ENCODE measurements around the gene RAP1B. TPM values are rescaled to one million over a fixed set of nuclear protein-coding genes. Genes with fewer than 3 reads are reported as not detected.

RAP1B gene
- total and polyA plus RNA-seq, 2 of the 4 experiments (the other 2 are of a cell fraction), result 159 to 200 TPM

DNA sequence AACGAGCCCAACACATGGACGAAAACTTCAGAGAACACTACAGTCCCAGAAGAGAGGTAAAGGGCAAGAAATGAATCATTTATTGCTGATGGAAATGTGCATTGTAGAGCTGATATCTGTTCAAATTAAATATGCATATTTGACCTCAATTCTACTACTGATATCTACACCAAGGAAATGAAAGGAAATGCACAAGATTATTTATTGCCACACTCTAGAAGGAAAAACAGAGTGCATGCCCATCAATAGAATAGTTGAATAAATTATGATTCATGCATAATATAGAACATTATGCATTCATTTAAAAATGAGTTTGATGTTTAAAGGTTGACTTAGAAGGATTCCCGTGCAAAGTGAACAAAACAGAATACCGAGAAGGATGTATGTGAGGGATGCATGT is 60.5 kb downstream of the RAP1B start:
- no peak overlapping the region for H3K27ac ChIP-seq (ENCODE audit: insufficient read depth, low read length)
- H3K18ac ChIP-seq (ENCODE audit: low read depth, low read length), result no peak overlapping the region
- no peak overlapping the region for H3K4me2 ChIP-seq (ENCODE audit: low read depth, low read length)
- no peak overlapping the region for H3K4me3 ChIP-seq (ENCODE audit: insufficient read depth, low read depth, low read length)
- no peaks in the 10 kb centered on the region for H3K79me1 ChIP-seq (ENCODE audit: low read depth in 1 of 2, low read length in 2 of 2)
- H3K56ac ChIP-seq (ENCODE audit: extremely low read depth, insufficient read depth, low read length), result no peak overlapping the region
- no peak overlapping the region for H4K91ac ChIP-seq (ENCODE audit: insufficient read depth, low read depth, low read length)
- H3K23ac ChIP-seq (ENCODE audit: low read depth, low read length), result no peak overlapping the region
- no TSS peak for BruUV-seq (replicated peaks)
- TF ChIP-seq, protein P1, sequence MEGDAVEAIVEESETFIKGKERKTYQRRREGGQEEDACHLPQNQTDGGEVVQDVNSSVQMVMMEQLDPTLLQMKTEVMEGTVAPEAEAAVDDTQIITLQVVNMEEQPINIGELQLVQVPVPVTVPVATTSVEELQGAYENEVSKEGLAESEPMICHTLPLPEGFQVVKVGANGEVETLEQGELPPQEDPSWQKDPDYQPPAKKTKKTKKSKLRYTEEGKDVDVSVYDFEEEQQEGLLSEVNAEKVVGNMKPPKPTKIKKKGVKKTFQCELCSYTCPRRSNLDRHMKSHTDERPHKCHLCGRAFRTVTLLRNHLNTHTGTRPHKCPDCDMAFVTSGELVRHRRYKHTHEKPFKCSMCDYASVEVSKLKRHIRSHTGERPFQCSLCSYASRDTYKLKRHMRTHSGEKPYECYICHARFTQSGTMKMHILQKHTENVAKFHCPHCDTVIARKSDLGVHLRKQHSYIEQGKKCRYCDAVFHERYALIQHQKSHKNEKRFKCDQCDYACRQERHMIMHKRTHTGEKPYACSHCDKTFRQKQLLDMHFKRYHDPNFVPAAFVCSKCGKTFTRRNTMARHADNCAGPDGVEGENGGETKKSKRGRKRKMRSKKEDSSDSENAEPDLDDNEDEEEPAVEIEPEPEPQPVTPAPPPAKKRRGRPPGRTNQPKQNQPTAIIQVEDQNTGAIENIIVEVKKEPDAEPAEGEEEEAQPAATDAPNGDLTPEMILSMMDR (conservative IDR thresholded peaks at IDR 0.05; ENCODE audit: low read depth, low read length), result no peak
- TF ChIP-seq CEBPB (IDR thresholded peaks at IDR 0.05; ENCODE audit: low read depth, low read length), result no peak
- no peak for TF ChIP-seq POLR2A (IDR thresholded peaks at IDR 0.05; ENCODE audit: low read depth, low read length)
- no peak for TF ChIP-seq USF2 (IDR thresholded peaks at IDR 0.05; ENCODE audit: low read depth, low read length)
- TF ChIP-seq CHD1 (IDR thresholded peaks at IDR 0.05; ENCODE audit: low read depth, low read length), result no peak
- TF ChIP-seq SMC3 (IDR thresholded peaks at IDR 0.05; ENCODE audit: low read depth, low read length), result no peak
- no peak for TF ChIP-seq FOS (IDR thresholded peaks at IDR 0.05; ENCODE audit: low read depth, low read length)
- no peak for TF ChIP-seq RAD21 (IDR thresholded peaks at IDR 0.05; ENCODE audit: low read length)
- TF ChIP-seq ELK1 (IDR thresholded peaks at IDR 0.05; ENCODE audit: borderline replicate concordance, low read depth, low read length), result no peak
- TF ChIP-seq BHLHE40 (IDR thresholded peaks at IDR 0.05; ENCODE audit: low read depth, low read length), result no peak
- TF ChIP-seq MAFK (IDR thresholded peaks at IDR 0.05; ENCODE audit: low read depth, low read length), result no peak
- TF ChIP-seq RFX5 (IDR thresholded peaks at IDR 0.05; ENCODE audit: low read depth, low read length), result no peak
- no peak for TF ChIP-seq MAZ (IDR thresholded peaks at IDR 0.05; ENCODE audit: borderline replicate concordance, low read depth, low read length)
- no peak for TF ChIP-seq RCOR1 (IDR thresholded peaks at IDR 0.05; ENCODE audit: insufficient replicate concordance, low read length)
- no peak for TF ChIP-seq MXI1 (IDR thresholded peaks at IDR 0.05; ENCODE audit: borderline replicate concordance, low read depth, low read length)
- TF ChIP-seq NFE2L2 (IDR thresholded peaks at IDR 0.05; ENCODE audit: low read depth, low read length), result no peak
- no peak for ATAC-seq (ENCODE audit: low read depth)
- ChIA-PET CTCF (no interaction called here), POLR2A (ENCODE audit: unreplicated experiment) (no interaction called here)
- dilution Hi-C loops (cut with HindIII; ENCODE audit: low sequenced_read_pairs, unreplicated experiment) (no loop called here), intact Hi-C loops (cut with micrococcal nuclease) (no loop called here), in situ Hi-C loops (cut with MboI; ENCODE audit: low sequenced_read_pairs) (no loop called here)
- H3K9me1 ChIP-seq (ENCODE audit: insufficient read depth, low read length), result peaks cover 3% of the 10 kb centered on the region; the same call in 1 of the 2 replicates
- no peak overlapping the region for H4K5ac ChIP-seq (ENCODE audit: low read depth, low read length)
- H4K20me1 ChIP-seq (ENCODE audit: insufficient read depth, low read length), result no peaks in the 10 kb centered on the region
- H3K14ac ChIP-seq (replicated peaks; ENCODE audit: low read depth, low read length), result no peak overlapping the region
- H2AK5ac ChIP-seq (ENCODE audit: low read depth, low read length), result no peak overlapping the region
- no peaks in the 10 kb centered on the region for H3K36me3 ChIP-seq (ENCODE audit: control insufficient read depth, insufficient read depth, low read length)
- H3K4ac ChIP-seq (ENCODE audit: low read depth, low read length), result no peak overlapping the region
- H2BK120ac ChIP-seq (ENCODE audit: low read depth, low read length), result no peak overlapping the region
- no peaks in the 10 kb centered on the region for H3K4me1 ChIP-seq (ENCODE audit: control insufficient read depth, insufficient read depth, low read length)
- no peak overlapping the region for H2AK9ac ChIP-seq (replicated peaks; ENCODE audit: low read depth, low read length, poor library complexity)
- H3K27me3 ChIP-seq (ENCODE audit: control insufficient read depth, insufficient read depth, low read length), result no peaks in the 10 kb centered on the region
- H4K8ac ChIP-seq (ENCODE audit: low read depth in 2 of 2, low read length in 2 of 2), result no peak overlapping the region
- no peak for DNase-seq
- no peaks in the 10 kb centered on the region for H3K9me3 ChIP-seq (ENCODE audit: control insufficient read depth, insufficient read depth, low read length)
- H2BK20ac ChIP-seq (ENCODE audit: low read depth, low read length), result no peak overlapping the region
- no peak overlapping the region for H3K9ac ChIP-seq (ENCODE audit: low read depth, low read length)
- H2BK5ac ChIP-seq (ENCODE audit: low read depth, low read length, poor library complexity, severe bottlenecking), result no peak overlapping the region
- WGBS, 2 experiments (ENCODE audit: extremely low coverage in 2 of 2, insufficient read length in 1 of 2), result 100% methylated on average over 1 of the region's 4 CpGs; no CpG with 5 or more reads in 1 of the 2 experiments
- H2BK15ac ChIP-seq (ENCODE audit: low read depth, low read length), result no peak overlapping the region
- H2AFZ ChIP-seq (replicated peaks; ENCODE audit: low read length, poor library complexity), result no peak overlapping the region

Data from IMR-90 (cell line).